Ishikawa (cell line): ENCODE results near the gene SLC2A8.
A peak's percentile ranks its signal among the peaks of the same experiment; 100 is the strongest.

Source experiments
- CEBPB ChIP-seq: IDR thresholded peaks from 2 replicates; pipeline ENCODE4 v1.6.1; 2012
- CREB1 ChIP-seq: IDR thresholded peaks from 2 replicates; pipeline ENCODE4 v1.6.1; 2012; ENCODE audit warnings: low read depth
- EGR1 ChIP-seq: IDR thresholded peaks from 2 replicates; pipeline ENCODE4 v1.6.1; 2012
- EP300 ChIP-seq: IDR thresholded peaks from 2 replicates; pipeline ENCODE4 v1.6.1; 2012; ENCODE audit warnings: borderline replicate concordance
- FOXM1 ChIP-seq: IDR thresholded peaks from 2 replicates; pipeline ENCODE4 v1.6.1; 2012; ENCODE audit warnings: low read depth, borderline replicate concordance
- MAX ChIP-seq: IDR thresholded peaks from 2 replicates; pipeline ENCODE4 v1.6.1; 2012
- NFIC ChIP-seq: IDR thresholded peaks from 2 replicates; pipeline ENCODE4 v1.6.1; 2012
- RAD21 ChIP-seq: IDR thresholded peaks from 2 replicates; pipeline ENCODE4 v1.6.1; 2012; ENCODE audit warnings: low read depth
- REST ChIP-seq: IDR thresholded peaks from 2 replicates; pipeline ENCODE4 v1.6.1; 2012; ENCODE audit warnings: low read depth, mild to moderate bottlenecking
- TAF1 ChIP-seq: IDR thresholded peaks from 2 replicates; pipeline ENCODE4 v1.6.1; 2012; ENCODE audit warnings: low read depth, mild to moderate bottlenecking
- TCF12 ChIP-seq: IDR thresholded peaks from 2 replicates; pipeline ENCODE4 v1.6.1; 2012; ENCODE audit warnings: low read depth
- TEAD4 ChIP-seq: IDR thresholded peaks from 2 replicates; pipeline ENCODE4 v1.6.1; 2012
- YY1 ChIP-seq: IDR thresholded peaks from 2 replicates; pipeline ENCODE4 v1.6.1; 2012; ENCODE audit warnings: low read depth
- ZBTB7A ChIP-seq: IDR thresholded peaks from 2 replicates; pipeline ENCODE4 v1.6.1; 2012; ENCODE audit warnings: low read depth
- TF ChIP-seq, protein P1 (sequence below): IDR thresholded peaks from 2 replicates; pipeline ENCODE4 v1.6.1; 2012

SLC2A8 gene

GRCh38 chr9:127449332-127449966, 52.5 kb downstream of the SLC2A8 start:
- TF ChIP-seq TCF12 (no peak), MAX (no peak), YY1 (no peak), NFIC (no peak), CEBPB (no peak), REST (no peak)
- TF ChIP-seq, protein P1, sequence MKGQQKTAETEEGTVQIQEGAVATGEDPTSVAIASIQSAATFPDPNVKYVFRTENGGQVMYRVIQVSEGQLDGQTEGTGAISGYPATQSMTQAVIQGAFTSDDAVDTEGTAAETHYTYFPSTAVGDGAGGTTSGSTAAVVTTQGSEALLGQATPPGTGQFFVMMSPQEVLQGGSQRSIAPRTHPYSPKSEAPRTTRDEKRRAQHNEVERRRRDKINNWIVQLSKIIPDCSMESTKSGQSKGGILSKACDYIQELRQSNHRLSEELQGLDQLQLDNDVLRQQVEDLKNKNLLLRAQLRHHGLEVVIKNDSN = no peak

DNA sequence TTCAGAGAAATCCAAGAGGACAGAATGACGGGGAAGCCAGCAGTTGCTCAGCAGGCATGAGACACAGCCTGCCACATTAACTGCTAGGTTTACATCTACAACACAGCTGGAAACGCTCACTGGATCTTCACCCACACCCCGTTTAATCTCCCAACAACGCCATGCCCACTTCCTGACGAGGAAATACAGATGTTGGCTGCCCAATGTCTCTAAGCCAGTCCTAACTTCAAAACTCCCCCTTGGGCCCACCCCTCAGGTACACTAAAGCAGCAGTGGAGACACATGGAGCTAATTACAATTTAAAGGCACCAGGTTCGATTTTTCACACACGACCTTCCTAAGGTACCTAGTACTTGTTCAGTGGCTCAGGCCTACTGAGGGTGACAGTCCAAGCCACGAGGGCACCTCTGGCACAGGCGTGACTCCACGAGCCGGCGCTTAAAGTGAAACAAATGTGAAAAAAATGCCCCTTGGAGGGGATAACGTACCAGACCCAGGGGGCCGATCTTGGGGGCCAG, 53.3 kb downstream of the SLC2A8 start:
- TF ChIP-seq EGR1 = no peak
- TF ChIP-seq REST = no peak
- TF ChIP-seq TCF12 = no peak
- no peak for TF ChIP-seq TEAD4
- no peak for TF ChIP-seq FOXM1
- no peak for TF ChIP-seq ZBTB7A
- no peak for TF ChIP-seq CEBPB
- TF ChIP-seq RAD21 = no peak
- TF ChIP-seq EP300 = no peak
- TF ChIP-seq YY1 = no peak
- TF ChIP-seq TAF1 = no peak
- no peak for TF ChIP-seq NFIC
- no peak for TF ChIP-seq MAX
- TF ChIP-seq, protein P1 = no peak
- TF ChIP-seq CREB1 = no peak

- TF ChIP-seq TAF1 (peak; percentile 99), CEBPB (peak; percentile 43; the same call in 1 of the 2 replicates), TCF12 (peak; percentile 67; the same call in 1 of the 2 replicates), YY1 (peak; percentile 100), RAD21 (no peak), EGR1 (peak; percentile 57), TEAD4 (peak; percentile 58; the same call in 1 of the 2 replicates), ZBTB7A (no peak), NFIC (peak; percentile 45; the same call in 1 of the 2 replicates), EP300 (0 out of 2 replicates have a peak, but pooled peaks have one; percentile 6), FOXM1 (no peak), REST (peak; percentile 18; the same call in 1 of the 2 replicates), MAX (peak; percentile 93), CREB1 (peak; percentile 94)
- TF ChIP-seq, protein P1 = peak; percentile 40
These were observed 54.0 kb downstream of the SLC2A8 start, which contains the start of the genes LRSAM1 and RPL12 for GRCh38 chr9:127450830-127451607. TSS of gene LRSAM1 (plus strand) at chr9:127451510. CDS start at chr9:127454528, 3,018 bp downstream. TSS of gene RPL12 (minus strand) at chr9:127451406. CDS start at chr9:127451317, 89 bp downstream.
